GM12801 (cell line): ENCODE measurements around the gene ANO10.

Experiments
- TF ChIP-seq, protein P1 (sequence below): IDR thresholded peaks from one replicate; pipeline ENCODE4 v1.5.1; 2011; ENCODE audit warnings: control low read depth; ENCODE audit not compliant: insufficient read length; ENCODE audit errors: extremely low read depth

ANO10 gene, protein sequence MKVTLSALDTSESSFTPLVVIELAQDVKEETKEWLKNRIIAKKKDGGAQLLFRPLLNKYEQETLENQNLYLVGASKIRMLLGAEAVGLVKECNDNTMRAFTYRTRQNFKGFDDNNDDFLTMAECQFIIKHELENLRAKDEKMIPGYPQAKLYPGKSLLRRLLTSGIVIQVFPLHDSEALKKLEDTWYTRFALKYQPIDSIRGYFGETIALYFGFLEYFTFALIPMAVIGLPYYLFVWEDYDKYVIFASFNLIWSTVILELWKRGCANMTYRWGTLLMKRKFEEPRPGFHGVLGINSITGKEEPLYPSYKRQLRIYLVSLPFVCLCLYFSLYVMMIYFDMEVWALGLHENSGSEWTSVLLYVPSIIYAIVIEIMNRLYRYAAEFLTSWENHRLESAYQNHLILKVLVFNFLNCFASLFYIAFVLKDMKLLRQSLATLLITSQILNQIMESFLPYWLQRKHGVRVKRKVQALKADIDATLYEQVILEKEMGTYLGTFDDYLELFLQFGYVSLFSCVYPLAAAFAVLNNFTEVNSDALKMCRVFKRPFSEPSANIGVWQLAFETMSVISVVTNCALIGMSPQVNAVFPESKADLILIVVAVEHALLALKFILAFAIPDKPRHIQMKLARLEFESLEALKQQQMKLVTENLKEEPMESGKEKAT

DNA sequence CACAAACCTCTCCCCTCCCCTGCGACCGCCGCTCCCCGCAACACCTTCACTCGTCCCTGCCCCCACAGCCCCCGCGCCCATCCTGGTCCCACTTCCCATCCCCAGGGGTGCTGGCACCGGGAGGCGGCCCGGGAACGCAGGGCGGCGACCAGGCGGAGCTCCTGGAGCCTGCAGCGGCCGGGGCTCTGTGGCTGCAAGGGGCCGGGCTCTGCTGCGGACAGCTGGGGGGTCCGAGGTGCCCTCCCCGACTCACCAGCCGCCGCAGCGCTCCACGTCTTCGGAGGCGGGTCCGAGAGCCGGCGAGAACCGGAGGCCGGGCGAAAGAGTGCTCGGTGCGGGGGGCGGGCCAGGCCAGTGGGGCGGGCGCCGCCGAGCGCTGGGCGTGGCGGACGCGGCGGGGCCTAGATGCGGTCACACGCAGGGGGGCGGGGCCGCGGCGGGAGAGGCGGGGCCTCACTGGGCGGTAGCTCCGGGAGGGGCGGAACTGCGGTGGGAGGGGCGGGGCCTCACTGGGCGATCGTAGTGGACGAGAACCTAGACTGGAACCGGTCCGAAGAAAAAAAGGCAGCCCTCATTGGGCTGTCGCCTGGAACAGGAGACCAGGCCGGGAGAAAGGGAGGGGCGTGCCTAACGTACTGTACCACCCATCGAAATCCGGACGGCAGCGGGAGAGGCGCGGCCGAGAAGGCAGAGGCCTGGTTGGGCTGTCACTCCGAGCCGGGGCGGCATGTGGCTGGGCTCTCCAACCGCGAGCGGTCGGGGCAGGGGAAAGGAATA lies at the start of gene ANO10:
ANO10 (minus strand) TSS at position 356 of the 777 bp plus-strand sequence. CDS start 16,159 bp downstream, outside the sequence.
- TF ChIP-seq, protein P1, sequence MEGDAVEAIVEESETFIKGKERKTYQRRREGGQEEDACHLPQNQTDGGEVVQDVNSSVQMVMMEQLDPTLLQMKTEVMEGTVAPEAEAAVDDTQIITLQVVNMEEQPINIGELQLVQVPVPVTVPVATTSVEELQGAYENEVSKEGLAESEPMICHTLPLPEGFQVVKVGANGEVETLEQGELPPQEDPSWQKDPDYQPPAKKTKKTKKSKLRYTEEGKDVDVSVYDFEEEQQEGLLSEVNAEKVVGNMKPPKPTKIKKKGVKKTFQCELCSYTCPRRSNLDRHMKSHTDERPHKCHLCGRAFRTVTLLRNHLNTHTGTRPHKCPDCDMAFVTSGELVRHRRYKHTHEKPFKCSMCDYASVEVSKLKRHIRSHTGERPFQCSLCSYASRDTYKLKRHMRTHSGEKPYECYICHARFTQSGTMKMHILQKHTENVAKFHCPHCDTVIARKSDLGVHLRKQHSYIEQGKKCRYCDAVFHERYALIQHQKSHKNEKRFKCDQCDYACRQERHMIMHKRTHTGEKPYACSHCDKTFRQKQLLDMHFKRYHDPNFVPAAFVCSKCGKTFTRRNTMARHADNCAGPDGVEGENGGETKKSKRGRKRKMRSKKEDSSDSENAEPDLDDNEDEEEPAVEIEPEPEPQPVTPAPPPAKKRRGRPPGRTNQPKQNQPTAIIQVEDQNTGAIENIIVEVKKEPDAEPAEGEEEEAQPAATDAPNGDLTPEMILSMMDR = no peak

DNA sequence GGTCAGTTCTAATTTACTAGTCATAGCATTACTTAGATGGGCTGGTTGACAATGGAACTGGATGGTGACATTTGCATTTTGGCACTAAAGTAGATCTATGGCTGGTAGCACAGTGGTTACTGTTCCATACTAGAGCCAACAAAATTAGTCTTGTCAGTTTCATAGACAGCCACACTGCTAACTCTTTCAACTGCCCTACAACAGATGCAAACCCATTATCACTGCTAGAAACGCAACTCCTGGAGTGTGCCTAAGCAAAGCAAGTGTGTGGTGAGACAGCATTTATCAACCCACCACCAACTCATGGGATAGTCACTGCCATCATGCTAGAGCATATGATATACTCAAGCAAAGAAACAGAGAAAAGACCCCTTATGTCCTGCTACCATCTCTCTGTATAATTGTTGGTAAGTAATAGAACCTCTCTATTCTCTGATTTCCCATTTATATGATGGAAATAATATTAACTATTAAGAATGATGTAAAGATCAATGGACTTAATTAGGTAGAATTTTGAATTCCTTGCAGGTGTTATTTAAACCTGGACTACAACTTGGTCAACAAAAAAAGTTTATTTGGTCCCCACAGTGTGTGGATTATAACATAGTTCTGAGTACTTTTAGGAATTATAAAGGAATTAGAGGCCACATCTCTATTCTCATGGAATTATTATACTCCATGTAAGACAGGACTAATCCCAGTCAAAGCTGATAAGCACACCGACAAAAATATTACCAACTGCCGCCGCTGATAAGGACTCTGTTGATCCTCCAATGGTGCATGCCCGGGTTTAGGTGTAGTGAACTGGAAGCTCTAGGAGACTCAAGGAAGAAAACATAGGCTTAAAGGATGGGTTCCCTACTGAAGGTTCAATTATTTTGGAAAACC lies 49.1 kb upstream of the ANO10 start:
- TF ChIP-seq, protein P1 = no peak

DNA sequence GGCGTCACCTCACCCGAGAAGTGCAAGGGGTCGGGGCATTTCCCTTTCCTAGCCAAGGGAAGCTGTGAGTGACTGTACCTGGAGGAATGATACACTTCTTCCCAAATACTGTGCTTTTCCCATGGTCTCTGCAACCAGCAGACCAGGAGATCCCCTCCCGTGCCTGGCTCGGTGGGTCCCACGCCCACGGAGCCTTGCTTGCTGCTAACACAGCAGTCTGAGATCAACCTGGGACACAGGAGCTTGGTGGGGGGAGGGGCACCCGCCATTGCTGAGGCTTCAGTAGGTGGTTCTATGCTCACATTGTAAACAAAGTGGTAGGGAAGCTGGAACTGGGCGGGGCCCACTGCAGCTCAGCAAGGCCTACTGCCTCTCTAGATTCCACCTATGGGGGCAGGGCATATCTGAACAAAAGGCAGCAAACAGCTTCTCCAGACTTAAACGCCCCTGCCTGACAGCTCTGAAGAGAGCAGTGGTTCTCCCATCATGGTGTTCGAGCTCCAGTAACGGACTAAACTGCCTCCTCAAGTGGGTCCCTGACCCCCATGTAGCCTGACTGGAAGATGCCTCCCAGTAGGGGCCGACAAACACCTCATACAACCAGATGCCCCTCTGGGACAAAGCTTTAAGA lies 37.6 kb upstream of the ANO10 start:
- TF ChIP-seq, protein P1 = no peak

DNA sequence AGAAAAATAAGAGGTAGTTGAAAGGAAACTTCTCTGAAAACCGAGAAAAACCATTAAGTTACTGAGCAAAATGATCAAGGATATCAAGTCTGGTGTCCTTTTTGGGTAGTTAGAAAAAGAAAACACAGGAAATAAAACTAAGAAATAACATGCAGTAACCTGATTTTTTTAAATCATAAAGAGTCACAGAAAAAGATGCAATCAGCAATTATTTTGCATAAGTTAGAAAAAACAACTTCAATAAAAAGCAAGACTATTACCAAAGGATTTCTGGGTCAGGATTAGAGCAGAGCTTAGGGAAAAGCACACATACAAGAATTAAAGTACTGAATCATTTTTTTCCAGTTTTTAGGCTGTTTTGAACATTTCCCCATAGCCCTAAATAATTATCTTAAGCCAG lies 28.5 kb upstream of the ANO10 start:
- TF ChIP-seq, protein P1 = no peak

- TF ChIP-seq, protein P1 = no peak
Observed at GRCh38 chr3:43649365-43649968, 27.7 kb upstream of the ANO10 start.

DNA sequence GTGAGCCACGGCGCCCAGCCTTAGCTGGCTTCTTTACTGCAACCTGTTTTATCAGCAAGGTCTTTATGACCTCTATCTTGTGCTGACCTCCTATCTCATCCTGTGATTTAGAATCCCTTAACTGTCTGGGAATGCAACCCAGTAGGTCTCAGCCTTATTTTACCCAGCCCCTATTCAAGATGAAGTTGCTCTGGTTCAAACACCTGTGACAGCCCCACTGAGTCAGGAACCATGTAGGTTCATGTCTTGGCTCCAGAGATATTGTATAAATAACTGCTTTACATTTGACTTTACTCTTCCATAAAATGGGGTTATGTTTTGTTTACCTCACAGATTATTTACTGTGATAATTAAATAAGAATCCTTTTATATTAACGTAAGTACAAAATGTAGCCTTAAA lies 27.1 kb upstream of the ANO10 start:
- TF ChIP-seq, protein P1 = no peak
